PFSK-1 (cell line): ENCODE data around the gene LSAMP.

Source experiments
- POLR2AphosphoS5 ChIP-seq: IDR thresholded peaks from 2 replicates; pipeline ENCODE4 v1.6.1; 2012; ENCODE audit warnings: low read depth, mild to moderate bottlenecking, control low read depth, low read length, moderate library complexity
- SIN3A ChIP-seq: IDR thresholded peaks from 2 replicates; pipeline ENCODE4 v1.6.1; 2012; ENCODE audit warnings: mild to moderate bottlenecking, low read length, moderate library complexity, borderline replicate concordance; ENCODE audit not compliant: insufficient read depth
- TAF1 ChIP-seq: IDR thresholded peaks from 2 replicates; pipeline ENCODE4 v1.6.1; 2012; ENCODE audit warnings: low read length, control low read depth, borderline replicate concordance; ENCODE audit not compliant: insufficient read depth

GRCh38 chr3:115783938-115784738 lies 661.1 kb downstream of the LSAMP start:
- peak; percentile 39 for TF ChIP-seq POLR2AphosphoS5
- no peak for TF ChIP-seq TAF1
- peak; percentile 53; the same call in 1 of the 2 replicates for TF ChIP-seq SIN3A
